ENCODE measurements around the gene MAP3K10.

Gene MAP3K10

GRCh38 chr19:40241125-40241808 lies 50.0 kb downstream of the MAP3K10 start:
- Histone ChIP-seq H3K4me2 (no peak overlapping the region), H3K9ac (no peak overlapping the region), H3K36me3 (peaks cover 79 to 100% (median 93%) of the 10 kb centered on the region in 11 experiments)

GRCh38 chr19:40241809-40242384 lies 50.7 kb downstream of the MAP3K10 start:
- no peak overlapping the region for H3K4me3 ChIP-seq
- no peak for TF ChIP-seq Cebpa-rat (IDR thresholded peaks at IDR 0.05)
- H3K27me3 ChIP-seq: no peaks in the 10 kb centered on the region
- peaks cover 39 to 99% (median 79%) of the 10 kb centered on the region in 11 experiments for H4K20me1 ChIP-seq
- H3K9me3 ChIP-seq (replicated peaks in 1 of 11): no peaks in the 10 kb centered on the region
- H3K4me1 ChIP-seq: peaks cover 0 to 6% (median 0%) of the 10 kb centered on the region in 10 experiments; a peak in 3 of 20 replicates
- peaks cover 77 to 97% (median 92%) of the 10 kb centered on the region in 11 experiments for H3K36me3 ChIP-seq
- H3K4me2 ChIP-seq: no peak overlapping the region
- H3K9ac ChIP-seq: no peak overlapping the region
- no peak overlapping the region for H3K27ac ChIP-seq

More at GRCh38 chr19:40241125-40241808, 50.0 kb downstream of the MAP3K10 start:
- H4K20me1 ChIP-seq: peaks cover 32 to 99% (median 74%) of the 10 kb centered on the region in 11 experiments
- no peak overlapping the region for H3K27ac ChIP-seq
- no peak for TF ChIP-seq Cebpa-rat (IDR thresholded peaks at IDR 0.05)
- H3K4me3 ChIP-seq: no peak overlapping the region
- no peaks in the 10 kb centered on the region for H3K9me3 ChIP-seq (replicated peaks in 1 of 11)
- peaks cover 0 to 6% (median 0%) of the 10 kb centered on the region in 10 experiments; a peak in 4 of 20 replicates for H3K4me1 ChIP-seq
- no peaks in the 10 kb centered on the region for H3K27me3 ChIP-seq

GRCh38 chr19:40242480-40242879 lies 51.3 kb downstream of the MAP3K10 start:
- no peak overlapping the region for H3K27ac ChIP-seq
- no peak overlapping the region for H3K4me2 ChIP-seq
- no peaks in the 10 kb centered on the region for H3K27me3 ChIP-seq
- H4K20me1 ChIP-seq: peaks cover 44 to 100% (median 85%) of the 10 kb centered on the region in 11 experiments
- peaks cover 0 to 6% (median 0%) of the 10 kb centered on the region in 10 experiments; a peak in 3 of 20 replicates for H3K4me1 ChIP-seq
- H3K36me3 ChIP-seq: peaks cover 75 to 97% (median 92%) of the 10 kb centered on the region in 11 experiments
- H3K9me3 ChIP-seq (replicated peaks in 1 of 11): no peaks in the 10 kb centered on the region
- H3K9ac ChIP-seq: no peak overlapping the region
- TF ChIP-seq Cebpa-rat (IDR thresholded peaks at IDR 0.05): no peak
- H3K4me3 ChIP-seq: no peak overlapping the region

GRCh38 chr19:40243181-40243580 lies 52.0 kb downstream of the MAP3K10 start:
- no peak overlapping the region for H3K4me3 ChIP-seq
- TF ChIP-seq Cebpa-rat (IDR thresholded peaks at IDR 0.05): no peak
- no peak overlapping the region for H3K27ac ChIP-seq
- H3K9me3 ChIP-seq (replicated peaks in 1 of 11): no peaks in the 10 kb centered on the region
- peaks cover 68 to 97% (median 92%) of the 10 kb centered on the region in 11 experiments for H3K36me3 ChIP-seq
- no peaks in the 10 kb centered on the region for H3K27me3 ChIP-seq
- no peak overlapping the region; a peak in 1 of 22 replicates for H3K9ac ChIP-seq
- peaks cover 51 to 100% (median 89%) of the 10 kb centered on the region in 11 experiments for H4K20me1 ChIP-seq
- H3K4me1 ChIP-seq: peaks cover 0 to 9% (median 0%) of the 10 kb centered on the region in 10 experiments; a peak in 4 of 20 replicates
- H3K4me2 ChIP-seq: no peak overlapping the region

- no peak overlapping the region for H3K9ac ChIP-seq
- no peak overlapping the region for H3K4me2 ChIP-seq
- H4K20me1 ChIP-seq: peaks cover 63 to 100% (median 96%) of the 10 kb centered on the region in 11 experiments
- no peaks in the 10 kb centered on the region for H3K27me3 ChIP-seq
- TF ChIP-seq Cebpa-rat (IDR thresholded peaks at IDR 0.05): no peak
- peaks cover 59 to 94% (median 88%) of the 10 kb centered on the region in 11 experiments for H3K36me3 ChIP-seq
- no peak overlapping the region for H3K27ac ChIP-seq
- no peak overlapping the region for H3K4me3 ChIP-seq
- no peaks in the 10 kb centered on the region for H3K9me3 ChIP-seq (replicated peaks in 1 of 11)
- peaks cover 0 to 10% (median 0%) of the 10 kb centered on the region in 10 experiments; a peak in 4 of 20 replicates for H3K4me1 ChIP-seq
Measured at GRCh38 chr19:40244579-40245317, 53.5 kb downstream of the MAP3K10 start.

DNA sequence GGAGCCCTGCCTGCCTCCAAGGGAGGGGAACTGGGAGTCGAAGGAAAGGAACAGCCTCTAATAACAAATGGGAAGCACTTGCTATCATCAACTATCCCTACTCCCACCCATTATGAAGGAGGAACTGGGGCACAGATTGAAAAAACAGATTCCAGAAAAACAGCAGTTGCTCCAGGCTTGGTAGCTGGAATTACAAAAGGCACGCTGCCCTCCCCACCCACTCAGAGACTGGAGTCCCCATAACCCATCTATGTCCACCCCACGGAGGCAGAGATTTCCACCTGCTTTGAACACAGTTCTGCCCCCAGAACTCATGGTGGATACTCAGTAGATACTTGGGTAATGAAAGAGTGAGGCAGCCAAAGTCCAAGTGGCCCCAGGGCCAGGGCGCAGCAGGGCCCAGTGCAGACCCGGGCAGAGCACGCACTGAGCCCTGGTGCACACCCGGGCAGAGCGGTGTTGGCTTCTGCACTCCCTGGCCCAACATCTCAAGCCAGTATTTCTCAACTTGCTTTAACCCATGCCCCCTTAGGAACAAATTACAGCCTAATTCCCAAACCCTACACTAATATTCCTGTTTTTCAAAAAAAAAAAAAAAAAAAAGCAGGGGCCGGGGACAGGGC lies 54.4 kb downstream of the MAP3K10 start:
- no peak for TF ChIP-seq Cebpa-rat (IDR thresholded peaks at IDR 0.05)
- no peak overlapping the region for H3K4me2 ChIP-seq
- peaks cover 59 to 94% (median 88%) of the 10 kb centered on the region in 11 experiments for H3K36me3 ChIP-seq

GRCh38 chr19:40246292-40247073 lies 55.3 kb downstream of the MAP3K10 start:
- H3K4me1 ChIP-seq: peaks cover 0 to 10% (median 0%) of the 10 kb centered on the region in 10 experiments; a peak in 4 of 20 replicates
- peaks cover 59 to 94% (median 88%) of the 10 kb centered on the region in 11 experiments for H3K36me3 ChIP-seq
- no peak overlapping the region for H3K27ac ChIP-seq
- H3K27me3 ChIP-seq: no peaks in the 10 kb centered on the region
- no peaks in the 10 kb centered on the region for H3K9me3 ChIP-seq (replicated peaks in 1 of 11)
- H4K20me1 ChIP-seq: peaks cover 79 to 98% (median 96%) of the 10 kb centered on the region in 11 experiments
- no peak overlapping the region for H3K9ac ChIP-seq
- no peak overlapping the region for H3K4me2 ChIP-seq
- no peak overlapping the region for H3K4me3 ChIP-seq
- no peak for TF ChIP-seq Cebpa-rat (IDR thresholded peaks at IDR 0.05)

More for the DNA sequence above, 54.4 kb downstream of the MAP3K10 start:
- Histone ChIP-seq H3K4me1 (peaks cover 0 to 10% (median 0%) of the 10 kb centered on the region in 10 experiments; a peak in 4 of 20 replicates), H4K20me1 (peaks cover 72 to 100% (median 96%) of the 10 kb centered on the region in 11 experiments), H3K27me3 (no peaks in the 10 kb centered on the region), H3K9me3 (replicated peaks in 1 of 11) (no peaks in the 10 kb centered on the region), H3K4me3 (no peak overlapping the region), H3K9ac (0 out of 22 replicates have a peak overlapping the region, but pooled peaks of 1 of the 11 experiments have one; percentile 51), H3K27ac (no peak overlapping the region)

- H3K27me3 ChIP-seq: no peaks in the 10 kb centered on the region
- no peak overlapping the region for H3K4me3 ChIP-seq
- H3K27ac ChIP-seq: no peak overlapping the region
- H3K4me2 ChIP-seq: no peak overlapping the region
- no peaks in the 10 kb centered on the region for H3K9me3 ChIP-seq (replicated peaks in 1 of 11)
- H3K4me1 ChIP-seq: peaks cover 0 to 10% (median 0%) of the 10 kb centered on the region in 10 experiments; a peak in 4 of 20 replicates
- H3K36me3 ChIP-seq: peaks cover 59 to 94% (median 88%) of the 10 kb centered on the region in 11 experiments
- no peak for TF ChIP-seq Cebpa-rat (IDR thresholded peaks at IDR 0.05)
- no peak overlapping the region for H3K9ac ChIP-seq
- peaks cover 79 to 98% (median 97%) of the 10 kb centered on the region in 11 experiments for H4K20me1 ChIP-seq
Measured at GRCh38 chr19:40247178-40247577, 56.0 kb downstream of the MAP3K10 start.

All from BLaER1 treated with 17β-estradiol and CSF1 and Interleukin-3, amounts not matched to agents 10 nM and 100 nM (cell line).